HG03196 (cell line): Measurements from ENCODE around the gene IL17REL.
A peak's percentile ranks its signal among the peaks of the same experiment; 100 is the strongest.

Source experiments
- ATAC-seq: cut with Tn5 transposase; IDR thresholded peaks from one replicate; pipeline ENCODE4 v1.9.1; 2021; ENCODE audit not compliant: unreplicated experiment

The IL17REL gene

GRCh38 chr22:49969751-49970527 lies 42.6 kb downstream of the IL17REL start:
- ATAC-seq: peak; percentile 5

GRCh38 chr22:49968831-49969661 lies 43.5 kb downstream of the IL17REL start:
- ATAC-seq: no peak

- ATAC-seq: no peak
These were observed 44.2 kb downstream of the IL17REL start for GRCh38 chr22:49968313-49968830.

- ATAC-seq: no peak
These were observed 44.8 kb downstream of the IL17REL start for GRCh38 chr22:49967706-49968208.

- no peak for ATAC-seq
These were observed 45.5 kb downstream of the IL17REL start for GRCh38 chr22:49966774-49967705.

- ATAC-seq: no peak
These were observed 46.4 kb downstream of the IL17REL start for GRCh38 chr22:49966041-49966773.

GRCh38 chr22:49965091-49966040 lies 47.2 kb downstream of the IL17REL start:
- no peak for ATAC-seq

GRCh38 chr22:49964136-49965090 lies 48.2 kb downstream of the IL17REL start:
- ATAC-seq: no peak

GRCh38 chr22:49963647-49964026 lies 48.9 kb downstream of the IL17REL start:
- no peak for ATAC-seq

GRCh38 chr22:49962751-49963646 lies 49.6 kb downstream of the IL17REL start:
- ATAC-seq: no peak

GRCh38 chr22:49962012-49962750 lies 50.4 kb downstream of the IL17REL start:
- no peak for ATAC-seq

GRCh38 chr22:49961601-49962011 lies 51.0 kb downstream of the IL17REL start:
- no peak for ATAC-seq

- no peak for ATAC-seq
These were observed 51.5 kb downstream of the IL17REL start for GRCh38 chr22:49961005-49961600.

GRCh38 chr22:49960159-49961004 lies 52.2 kb downstream of the IL17REL start, which contains the start of gene PIM3:
Gene PIM3, plus strand, starts transcription at chr22:49960772. Its CDS starts 176 bp downstream, at chr22:49960948.
- ATAC-seq: peak; percentile 52

GRCh38 chr22:49959782-49960158 lies 52.8 kb downstream of the IL17REL start:
- ATAC-seq: peak; percentile 0
